Epithelial cell of proximal tubule (primary cell): ENCODE data around the gene LGI4. TPM values are rescaled to one million over a fixed set of nuclear protein-coding genes. Genes with fewer than 3 reads are reported as not detected.

Source experiments
- DNase-seq: peaks from one replicate; pipeline ENCODE4 v3.0.0-alpha.2; 2011; ENCODE audit warnings: low read depth
- H3K4me3 ChIP-seq: 2 replicates; pipeline ENCODE4 v1.5.1; 2011; ENCODE audit warnings: low read depth, mild to moderate bottlenecking, low read length
- CTCF ChIP-seq: conservative IDR thresholded peaks from 2 replicates; pipeline ENCODE4 v1.5.1; 2012; ENCODE audit warnings: low read depth, mild to moderate bottlenecking, low read length
- total RNA-seq: library from RNA; depleted of rRNA; stranded (reverse); fragments of >200 nt; gene quantifications from 2 replicates; pipeline ENCODE4 v1.2.3, GENCODE V29; 2015

LGI4 gene
- total RNA-seq, 1 donor from 2014 or later: not detected

- H3K4me3 ChIP-seq: no peak overlapping the region
- no peak for TF ChIP-seq CTCF
- DNase-seq: no peak
Observed at GRCh38 chr19:35079826-35080225, 55.0 kb downstream of the LGI4 start.

GRCh38 chr19:35077411-35078223, 57.2 kb downstream of the LGI4 start:
- no peak for TF ChIP-seq CTCF
- H3K4me3 ChIP-seq: no peak overlapping the region
- DNase-seq: no peak

- TF ChIP-seq CTCF: no peak
- DNase-seq: no peak
- no peak overlapping the region for H3K4me3 ChIP-seq
Observed at GRCh38 chr19:35076657-35077056, 58.2 kb downstream of the LGI4 start.

- H3K4me3 ChIP-seq: no peak overlapping the region
- DNase-seq: no peak
- TF ChIP-seq CTCF: no peak
Observed at GRCh38 chr19:35076026-35076370, 58.9 kb downstream of the LGI4 start.

- DNase-seq: no peak
- TF ChIP-seq CTCF: no peak
- H3K4me3 ChIP-seq: no peak overlapping the region
Observed at GRCh38 chr19:35075202-35076025, 59.4 kb downstream of the LGI4 start.

Other genes with a start within 250 kb of the LGI4 start
- 0.87 and 1.2 TPM in 2 replicates for gene ZNF30, start 208.2 kb downstream of the LGI4 start, total RNA-seq
- gene ZNF792, start 170.8 kb downstream of the LGI4 start, total RNA-seq: 3.3 and 4.1 TPM in 2 replicates
- gene GRAMD1A, start 134.7 kb downstream of the LGI4 start, total RNA-seq: 55.0 and 67.7 TPM in 2 replicates
- 1.3 and 1.5 TPM in 2 replicates for gene SCN1B, start 104.6 kb downstream of the LGI4 start, total RNA-seq
- gene HPN, start 93.3 kb downstream of the LGI4 start, total RNA-seq: 2.0 TPM in 1 of 2 replicates, not detected in the other
- gene FXYD3, start 19.2 kb downstream of the LGI4 start, total RNA-seq: 1.0 TPM in 1 of 2 replicates, not detected in the other
- gene FXYD1, start 3.8 kb upstream of the LGI4 start, total RNA-seq: not detected in 2 replicates
- not detected in 2 replicates for gene FXYD7, start 8.2 kb upstream of the LGI4 start, total RNA-seq
- 107 and 167 TPM in 2 replicates for gene FXYD5, start 19.7 kb upstream of the LGI4 start, total RNA-seq
- gene FAM187B, start 93.7 kb upstream of the LGI4 start, total RNA-seq: not detected in 2 replicates
- 97.1 and 106 TPM in 2 replicates for gene LSR, start 113.9 kb upstream of the LGI4 start, total RNA-seq
- 62.9 and 67.6 TPM in 2 replicates for gene USF2, start 133.9 kb upstream of the LGI4 start, total RNA-seq
- gene HAMP, start 147.5 kb upstream of the LGI4 start, total RNA-seq: not detected in 2 replicates
- gene MAG, start 157.1 kb upstream of the LGI4 start, total RNA-seq: 3.8 TPM in 1 of 2 replicates, not detected in the other
- gene CD22, start 194.1 kb upstream of the LGI4 start, total RNA-seq: 0.23 and 4.8 TPM in 2 replicates
- 0.06 TPM in 1 of 2 replicates, not detected in the other for gene FFAR1, start 212.8 kb upstream of the LGI4 start, total RNA-seq
- not detected in 2 replicates for gene FFAR3, start 223.4 kb upstream of the LGI4 start, total RNA-seq
- gene GPR42, start 236.0 kb upstream of the LGI4 start, total RNA-seq: not detected in 2 replicates